ENCODE results near the gene TM4SF1. TPM values are rescaled to one million over a fixed set of nuclear protein-coding genes. Genes with fewer than 3 reads are reported as not detected.

The TM4SF1 gene
- total and polyA plus RNA-seq, 2 experiments from 2014 or later = 0.10 to 0.74 TPM

GRCh38 chr3:149356044-149356592 lies 21.3 kb downstream of the TM4SF1 start:
- no peaks in the 10 kb centered on the region for H3K79me2 ChIP-seq (replicated peaks; ENCODE audit: insufficient read depth)
- H3K4me3 ChIP-seq = no peak overlapping the region
- H3K4me1 ChIP-seq (ENCODE audit: insufficient read depth) = no peaks in the 10 kb centered on the region
- H3F3A ChIP-seq (replicated peaks; ENCODE audit: low read depth) = no peaks in the 10 kb centered on the region
- Mint-ChIP-seq H3K4me1 (no peaks in the 10 kb centered on the region; the same call in 1 of the 3 replicates), H3K9me3 (no peaks in the 10 kb centered on the region), H3K27me3 (ENCODE audit: insufficient read depth, low read depth, poor library complexity) (peaks cover 3% of the 10 kb centered on the region), H3K36me3 (ENCODE audit: low read depth) (no peaks in the 10 kb centered on the region), H3K27ac (no peak overlapping the region), H3K4me3 (no peak overlapping the region)
- H3K27me3 ChIP-seq (ENCODE audit: insufficient read depth) = no peaks in the 10 kb centered on the region
- H3K27ac ChIP-seq (ENCODE audit: low read depth) = no peak overlapping the region
- TF ChIP-seq, protein P1, sequence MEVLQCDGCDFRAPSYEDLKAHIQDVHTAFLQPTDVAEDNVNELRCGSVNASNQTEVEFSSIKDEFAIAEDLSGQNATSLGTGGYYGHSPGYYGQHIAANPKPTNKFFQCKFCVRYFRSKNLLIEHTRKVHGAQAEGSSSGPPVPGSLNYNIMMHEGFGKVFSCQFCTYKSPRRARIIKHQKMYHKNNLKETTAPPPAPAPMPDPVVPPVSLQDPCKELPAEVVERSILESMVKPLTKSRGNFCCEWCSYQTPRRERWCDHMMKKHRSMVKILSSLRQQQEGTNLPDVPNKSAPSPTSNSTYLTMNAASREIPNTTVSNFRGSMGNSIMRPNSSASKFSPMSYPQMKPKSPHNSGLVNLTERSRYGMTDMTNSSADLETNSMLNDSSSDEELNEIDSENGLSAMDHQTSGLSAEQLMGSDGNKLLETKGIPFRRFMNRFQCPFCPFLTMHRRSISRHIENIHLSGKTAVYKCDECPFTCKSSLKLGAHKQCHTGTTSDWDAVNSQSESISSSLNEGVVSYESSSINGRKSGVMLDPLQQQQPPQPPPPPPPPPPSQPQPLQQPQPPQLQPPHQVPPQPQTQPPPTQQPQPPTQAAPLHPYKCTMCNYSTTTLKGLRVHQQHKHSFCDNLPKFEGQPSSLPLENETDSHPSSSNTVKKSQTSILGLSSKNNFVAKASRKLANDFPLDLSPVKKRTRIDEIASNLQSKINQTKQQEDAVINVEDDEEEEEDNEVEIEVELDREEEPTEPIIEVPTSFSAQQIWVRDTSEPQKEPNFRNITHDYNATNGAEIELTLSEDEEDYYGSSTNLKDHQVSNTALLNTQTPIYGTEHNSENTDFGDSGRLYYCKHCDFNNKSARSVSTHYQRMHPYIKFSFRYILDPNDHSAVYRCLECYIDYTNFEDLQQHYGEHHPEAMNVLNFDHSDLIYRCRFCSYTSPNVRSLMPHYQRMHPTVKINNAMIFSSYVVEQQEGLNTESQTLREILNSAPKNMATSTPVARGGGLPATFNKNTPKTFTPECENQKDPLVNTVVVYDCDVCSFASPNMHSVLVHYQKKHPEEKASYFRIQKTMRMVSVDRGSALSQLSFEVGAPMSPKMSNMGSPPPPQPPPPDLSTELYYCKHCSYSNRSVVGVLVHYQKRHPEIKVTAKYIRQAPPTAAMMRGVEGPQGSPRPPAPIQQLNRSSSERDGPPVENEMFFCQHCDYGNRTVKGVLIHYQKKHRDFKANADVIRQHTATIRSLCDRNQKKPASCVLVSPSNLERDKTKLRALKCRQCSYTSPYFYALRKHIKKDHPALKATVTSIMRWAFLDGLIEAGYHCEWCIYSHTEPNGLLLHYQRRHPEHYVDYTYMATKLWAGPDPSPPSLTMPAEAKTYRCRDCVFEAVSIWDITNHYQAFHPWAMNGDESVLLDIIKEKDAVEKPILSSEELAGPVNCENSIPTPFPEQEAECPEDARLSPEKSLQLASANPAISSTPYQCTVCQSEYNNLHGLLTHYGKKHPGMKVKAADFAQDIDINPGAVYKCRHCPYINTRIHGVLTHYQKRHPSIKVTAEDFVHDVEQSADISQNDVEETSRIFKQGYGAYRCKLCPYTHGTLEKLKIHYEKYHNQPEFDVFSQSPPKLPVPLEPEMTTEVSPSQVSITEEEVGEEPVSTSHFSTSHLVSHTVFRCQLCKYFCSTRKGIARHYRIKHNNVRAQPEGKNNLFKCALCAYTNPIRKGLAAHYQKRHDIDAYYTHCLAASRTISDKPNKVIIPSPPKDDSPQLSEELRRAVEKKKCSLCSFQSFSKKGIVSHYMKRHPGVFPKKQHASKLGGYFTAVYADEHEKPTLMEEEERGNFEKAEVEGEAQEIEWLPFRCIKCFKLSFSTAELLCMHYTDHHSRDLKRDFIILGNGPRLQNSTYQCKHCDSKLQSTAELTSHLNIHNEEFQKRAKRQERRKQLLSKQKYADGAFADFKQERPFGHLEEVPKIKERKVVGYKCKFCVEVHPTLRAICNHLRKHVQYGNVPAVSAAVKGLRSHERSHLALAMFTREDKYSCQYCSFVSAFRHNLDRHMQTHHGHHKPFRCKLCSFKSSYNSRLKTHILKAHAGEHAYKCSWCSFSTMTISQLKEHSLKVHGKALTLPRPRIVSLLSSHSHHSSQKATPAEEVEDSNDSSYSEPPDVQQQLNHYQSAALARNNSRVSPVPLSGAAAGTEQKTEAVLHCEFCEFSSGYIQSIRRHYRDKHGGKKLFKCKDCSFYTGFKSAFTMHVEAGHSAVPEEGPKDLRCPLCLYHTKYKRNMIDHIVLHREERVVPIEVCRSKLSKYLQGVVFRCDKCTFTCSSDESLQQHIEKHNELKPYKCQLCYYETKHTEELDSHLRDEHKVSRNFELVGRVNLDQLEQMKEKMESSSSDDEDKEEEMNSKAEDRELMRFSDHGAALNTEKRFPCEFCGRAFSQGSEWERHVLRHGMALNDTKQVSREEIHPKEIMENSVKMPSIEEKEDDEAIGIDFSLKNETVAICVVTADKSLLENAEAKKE (CRISPR knock-in tag; IDR thresholded peaks at IDR 0.05) = no peak
- no peak for TF ChIP-seq EZH2 (IDR thresholded peaks at IDR 0.05; ENCODE audit: low read depth, unreplicated experiment)
- no peak for TF ChIP-seq STAT1 (IDR thresholded peaks at IDR 0.05; ENCODE audit: unreplicated experiment)
- no peak for TF ChIP-seq ZNF114 (CRISPR knock-in tag; IDR thresholded peaks at IDR 0.05)
- TF ChIP-seq ETS1 (IDR thresholded peaks at IDR 0.05) = no peak
- no peak for TF ChIP-seq CREB1 (CRISPR knock-in tag; IDR thresholded peaks at IDR 0.05; ENCODE audit: low read depth)
- no peak for TF ChIP-seq POLR2AphosphoS5 (IDR thresholded peaks at IDR 0.05; ENCODE audit: low read depth)
- TF ChIP-seq REST (IDR thresholded peaks at IDR 0.05; ENCODE audit: unreplicated experiment) = no peak
- TF ChIP-seq CTCF (conservative IDR thresholded peaks at IDR 0.05; ENCODE audit: low read depth in 2 of 2) = no peak
- no peak for TF ChIP-seq EZH2phosphoT487 (IDR thresholded peaks at IDR 0.05; ENCODE audit: unreplicated experiment)
- no peak for TF ChIP-seq ZNF331 (CRISPR knock-in tag; IDR thresholded peaks at IDR 0.05; ENCODE audit: low read depth)
- no peak for TF ChIP-seq JUNB (IDR thresholded peaks at IDR 0.05; ENCODE audit: unreplicated experiment)
- no peak for TF ChIP-seq NANOG (IDR thresholded peaks at IDR 0.05; ENCODE audit: borderline replicate concordance)
- H3K9me2 ChIP-seq (ENCODE audit: insufficient read depth) = peaks cover 8% of the 10 kb centered on the region; the same call in 1 of the 2 replicates
- H3K36me3 ChIP-seq (ENCODE audit: insufficient read depth) = no peaks in the 10 kb centered on the region
- no peak for DNase-seq (ENCODE audit: low spot score)
- ATAC-seq = no peak
- no peaks in the 10 kb centered on the region for H4K20me1 ChIP-seq (replicated peaks; ENCODE audit: insufficient read depth)
- no peak overlapping the region for H2AFZ ChIP-seq
- H3K4me2 ChIP-seq = no peak overlapping the region
